A673 (cell line): Measurements from ENCODE around the gene NECAB2. TPM values are rescaled to one million over a fixed set of nuclear protein-coding genes. Genes with fewer than 3 reads are reported as not detected.

Experiments used
- Bru-seq: library from RNA; stranded (reverse); fragments of 400-500 nt; gene quantifications from one replicate; lab custom pipeline; 2021; lab: Mats Ljungman, UMichigan
- BruChase-seq, 2 experiments: library from RNA; stranded (reverse); fragments of 400-500 nt; gene quantifications; one replicate each; lab custom pipeline; 2021; lab: Mats Ljungman, UMichigan
- BruUV-seq: library from RNA; stranded (reverse); fragments of 400-500 nt; replicated peaks from 2 replicates; lab custom pipeline; 2021; lab: Mats Ljungman, UMichigan
- CTCF ChIA-PET: fragments of 300-600 bp; sonication (Branson Sonifier 250); formaldehyde crosslinking; loops from one replicate; lab custom pipeline; 2022; ENCODE audit warnings: antibody characterized with exemption; lab: Charles Lee
- POLR2A ChIA-PET: fragments of 300-600 bp; sonication (Branson Sonifier 250); formaldehyde crosslinking; loops from one replicate; lab custom pipeline; 2022; ENCODE audit warnings: antibody characterized with exemption; ENCODE audit not compliant: low non-redundant PET; lab: Charles Lee
- DNase-seq: peaks from one replicate; pipeline ENCODE4 v3.0.0-alpha.2; 2015; ENCODE audit warnings: low spot score
- H3K27ac ChIP-seq: fragments of 200-600 bp; sonication (generic); 2 replicates; pipeline ENCODE4 v1.5.1; 2016; ENCODE audit warnings: mixed run types, low read depth, mild to moderate bottlenecking, mixed read lengths, antibody characterized with exemption, low read length; ENCODE audit not compliant: poor library complexity, severe bottlenecking
- H3K27me3 ChIP-seq: fragments of 200-600 bp; sonication (generic); replicated peaks from 2 replicates; pipeline ENCODE4 v1.6.1; 2017; ENCODE audit warnings: mixed run types, low read depth, mild to moderate bottlenecking, mixed read lengths, antibody characterized with exemption, low read length; ENCODE audit not compliant: insufficient read depth, poor library complexity
- H3K36me3 ChIP-seq: fragments of 200-600 bp; sonication (generic); 2 replicates; pipeline ENCODE4 v1.6.1; 2016; ENCODE audit warnings: mixed run types, mild to moderate bottlenecking, mixed read lengths, antibody characterized with exemption, low read length; ENCODE audit not compliant: insufficient read depth, poor library complexity, severe bottlenecking
- H3K4me1 ChIP-seq: fragments of 200-600 bp; sonication (generic); 2 replicates; pipeline ENCODE4 v1.6.1; 2017; ENCODE audit warnings: mixed run types, mild to moderate bottlenecking, mixed read lengths, antibody characterized with exemption, low read length; ENCODE audit not compliant: insufficient read depth, poor library complexity, severe bottlenecking
- H3K4me3 ChIP-seq: fragments of 200-600 bp; sonication (generic); 2 replicates; pipeline ENCODE4 v1.5.1; 2016; ENCODE audit warnings: low read depth, mixed run types, mild to moderate bottlenecking, mixed read lengths, low read length; ENCODE audit not compliant: poor library complexity, severe bottlenecking
- H3K9me3 ChIP-seq: fragments of 200-600 bp; sonication (generic); 2 replicates; pipeline ENCODE4 v1.6.1; 2016; ENCODE audit warnings: mixed run types, low read depth, mild to moderate bottlenecking, mixed read lengths, antibody characterized with exemption, low read length; ENCODE audit not compliant: poor library complexity, severe bottlenecking
- CTCF ChIP-seq: fragments of 300-800, 200-600 bp; sonication (generic); conservative IDR thresholded peaks from 2 replicates; pipeline ENCODE4 v1.5.1; 2017; ENCODE audit warnings: low read depth, mild to moderate bottlenecking, antibody characterized with exemption, low read length, moderate library complexity, mixed read lengths
- EZH2 ChIP-seq: fragments of 200-600 bp; sonication (generic); IDR thresholded peaks from 2 replicates; pipeline ENCODE4 v1.6.1; 2017; ENCODE audit warnings: borderline replicate concordance, low read depth, mild to moderate bottlenecking, mixed read lengths, antibody characterized with exemption, low read length; ENCODE audit not compliant: poor library complexity, severe bottlenecking
- intact Hi-C: fragments of 100-400 bp; cut with micrococcal nuclease; formaldehyde crosslinking; loops from one replicate; pipeline ENCODE4 v1.10.0; 2022; ENCODE audit not compliant: unreplicated experiment
- long read RNA-seq: library from polyadenylated mRNA; stranded (forward); transcript quantifications from one replicate; pipeline ENCODE4 v2.0.0, GENCODE V29; 2022
- total RNA-seq: library from RNA; stranded (reverse); gene quantifications from 2 replicates; pipeline ENCODE4 v1.2.3, GENCODE V29; 2021

The NECAB2 gene
- 0.76 and 0.80 TPM in 2 replicates for total RNA-seq
- percentile 15 among the genes with signal in this experiment for Bru-seq, nascent RNA
- percentile 13 among the genes with signal in this experiment for BruChase-seq, experiment 1, labeled RNA remaining after a 2-hour chase
- BruChase-seq, experiment 2, labeled RNA remaining after a 6-hour chase, result percentile 15 among the genes with signal in this experiment
- long read RNA-seq, result 0 reads

GRCh38 chr16:83967838-83968305 lies at the start of gene NECAB2:
NECAB2 (plus strand) TSS chr16:83968244; CDS start chr16:83968649, 405 bp downstream.
- DNase-seq, result peak; percentile 54

GRCh38 chr16:83920894-83921491 lies 47.1 kb upstream of the NECAB2 start:
- TF ChIP-seq CTCF, result no peak
- no peak for TF ChIP-seq EZH2
- Histone ChIP-seq H3K9me3 (no peaks in the 10 kb centered on the region), H3K4me3 (no peak overlapping the region), H3K27me3 (no peaks in the 10 kb centered on the region), H3K4me1 (no peaks in the 10 kb centered on the region), H3K27ac (no peak overlapping the region), H3K36me3 (no peaks in the 10 kb centered on the region)
- BruUV-seq, result no TSS peak
- POLR2A ChIA-PET, result no interaction called here
- CTCF ChIA-PET, result no interaction called here
- intact Hi-C loops, result no loop called here
- no peak for DNase-seq

More at GRCh38 chr16:83967838-83968305, at the start of gene NECAB2:
- H3K27ac ChIP-seq, result no peak within 1 kb of the TSS
- CTCF ChIA-PET, result no interaction called here
- POLR2A ChIA-PET, result no interaction called here
- peaks cover 7% of the 10 kb centered on the region for H3K27me3 ChIP-seq
- no peaks in the 10 kb centered on the region for H3K4me1 ChIP-seq
- H3K9me3 ChIP-seq, result no peaks in the 10 kb centered on the region
- BruUV-seq, result no TSS peak
- peak within 1 kb of the TSS; percentile 29 for H3K4me3 ChIP-seq
- TF ChIP-seq CTCF, result peak; percentile 59
- no peak for TF ChIP-seq EZH2
- no peaks in the 10 kb centered on the region for H3K36me3 ChIP-seq
- intact Hi-C loops, result loop anchor here (1.0 kb wide), 1 partner anchor 97 kb away; no protein-coding TSS in a partner anchor

GRCh38 chr16:83923581-83924365 lies 44.3 kb upstream of the NECAB2 start:
- H3K4me1 ChIP-seq, result no peaks in the 10 kb centered on the region
- intact Hi-C loops, result no loop called here
- no peaks in the 10 kb centered on the region for H3K9me3 ChIP-seq
- no peaks in the 10 kb centered on the region for H3K27me3 ChIP-seq
- POLR2A ChIA-PET, result no interaction called here
- CTCF ChIA-PET, result interaction anchor here (0.6 kb wide), 1 partner anchor 101 kb away, joined by 4 read pairs; no protein-coding TSS in a partner anchor
- BruUV-seq, result no TSS peak
- no peak overlapping the region for H3K27ac ChIP-seq
- TF ChIP-seq CTCF (no peak), EZH2 (no peak)
- DNase-seq, result no peak
- no peaks in the 10 kb centered on the region for H3K36me3 ChIP-seq
- no peak overlapping the region for H3K4me3 ChIP-seq
